Rectal smooth muscle tissue (tissue), 1 donor: ENCODE results near the gene MRPS27.

Experiments used
- H3K27ac ChIP-seq: one replicate; pipeline ENCODE4 v1.7.0; 2013; ENCODE audit warnings: low read depth, low read length, inconsistent platforms
- H3K27me3 ChIP-seq: one replicate; pipeline ENCODE4 v1.7.0; 2013; ENCODE audit warnings: low read length; ENCODE audit not compliant: control insufficient read depth, insufficient read depth
- H3K36me3 ChIP-seq: one replicate; pipeline ENCODE4 v1.7.0; 2013; ENCODE audit warnings: low read length; ENCODE audit not compliant: control insufficient read depth, insufficient read depth
- H3K4me1 ChIP-seq: one replicate; pipeline ENCODE4 v1.7.0; 2013; ENCODE audit warnings: low read length; ENCODE audit not compliant: control insufficient read depth, insufficient read depth
- H3K4me3 ChIP-seq: one replicate; pipeline ENCODE4 v1.7.0; 2013; ENCODE audit warnings: low read length
- H3K9ac ChIP-seq: one replicate; pipeline ENCODE4 v1.7.0; 2013; ENCODE audit warnings: low read length

MRPS27 gene

GRCh38 chr5:72209147-72210115, 110.6 kb downstream of the MRPS27 start:
- no peak overlapping the region for H3K27ac ChIP-seq
- H3K36me3 ChIP-seq, result no peaks in the 10 kb centered on the region
- H3K9ac ChIP-seq, result no peak overlapping the region
- no peaks in the 10 kb centered on the region for H3K27me3 ChIP-seq
- H3K4me1 ChIP-seq, result peaks cover 3% of the 10 kb centered on the region
- H3K4me3 ChIP-seq, result no peak overlapping the region

GRCh38 chr5:72208324-72208926, 111.6 kb downstream of the MRPS27 start:
- Histone ChIP-seq H3K4me1 (peaks cover 3% of the 10 kb centered on the region), H3K9ac (no peak overlapping the region), H3K27me3 (no peaks in the 10 kb centered on the region), H3K36me3 (peaks cover 2% of the 10 kb centered on the region), H3K4me3 (no peak overlapping the region), H3K27ac (no peak overlapping the region)

DNA sequence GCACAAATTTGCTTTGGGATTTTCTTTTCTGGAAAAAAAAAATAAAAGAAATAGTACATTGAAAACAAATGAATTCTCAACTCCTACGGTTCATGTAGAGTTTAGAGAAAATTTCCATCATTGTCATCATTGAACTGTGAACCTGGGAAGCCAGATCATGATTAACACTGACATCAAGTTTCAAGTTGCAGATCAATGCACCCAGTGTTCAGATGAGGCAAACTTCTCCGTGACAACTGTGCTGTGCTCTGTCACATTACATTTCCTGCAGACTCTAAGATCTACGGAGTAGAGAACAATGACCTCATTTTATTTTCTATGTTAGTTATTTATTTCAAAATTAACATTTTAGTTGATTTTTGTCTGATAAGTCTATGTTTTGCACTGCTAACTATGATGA, 113.0 kb downstream of the MRPS27 start:
- no peak overlapping the region for H3K27ac ChIP-seq
- no peaks in the 10 kb centered on the region for H3K27me3 ChIP-seq
- no peak overlapping the region for H3K9ac ChIP-seq
- H3K36me3 ChIP-seq, result peaks cover 2% of the 10 kb centered on the region
- peaks cover 3% of the 10 kb centered on the region for H3K4me1 ChIP-seq
- no peak overlapping the region for H3K4me3 ChIP-seq

GRCh38 chr5:72206160-72206559, 113.9 kb downstream of the MRPS27 start:
- peaks cover 2% of the 10 kb centered on the region for H3K36me3 ChIP-seq

GRCh38 chr5:72205431-72206009, 114.5 kb downstream of the MRPS27 start:
- H3K36me3 ChIP-seq, result peaks cover 2% of the 10 kb centered on the region
- H3K4me1 ChIP-seq, result no peaks in the 10 kb centered on the region
- no peak overlapping the region for H3K27ac ChIP-seq
- H3K27me3 ChIP-seq, result no peaks in the 10 kb centered on the region
- no peak overlapping the region for H3K4me3 ChIP-seq
- no peak overlapping the region for H3K9ac ChIP-seq

More at GRCh38 chr5:72206160-72206559, 113.9 kb downstream of the MRPS27 start:
- Histone ChIP-seq H3K4me1 (peaks cover 3% of the 10 kb centered on the region), H3K9ac (no peak overlapping the region), H3K27me3 (no peaks in the 10 kb centered on the region), H3K4me3 (no peak overlapping the region), H3K27ac (no peak overlapping the region)

- H3K27ac ChIP-seq, result no peak overlapping the region
- no peaks in the 10 kb centered on the region for H3K27me3 ChIP-seq
- no peak overlapping the region for H3K9ac ChIP-seq
- no peak overlapping the region for H3K4me3 ChIP-seq
- no peaks in the 10 kb centered on the region for H3K4me1 ChIP-seq
- peaks cover 2% of the 10 kb centered on the region for H3K36me3 ChIP-seq
These were observed 115.1 kb downstream of the MRPS27 start for GRCh38 chr5:72204946-72205345.

- no peak overlapping the region for H3K27ac ChIP-seq
- no peaks in the 10 kb centered on the region for H3K4me1 ChIP-seq
- H3K4me3 ChIP-seq, result no peak overlapping the region
- H3K27me3 ChIP-seq, result no peaks in the 10 kb centered on the region
- H3K9ac ChIP-seq, result no peak overlapping the region
- peaks cover 2% of the 10 kb centered on the region for H3K36me3 ChIP-seq
These were observed 116.7 kb downstream of the MRPS27 start for GRCh38 chr5:72203251-72203845.

GRCh38 chr5:72202331-72202825, 117.7 kb downstream of the MRPS27 start:
- Histone ChIP-seq H3K36me3 (peaks cover 2% of the 10 kb centered on the region), H3K4me3 (no peak overlapping the region), H3K9ac (no peak overlapping the region), H3K27me3 (no peaks in the 10 kb centered on the region), H3K4me1 (no peaks in the 10 kb centered on the region), H3K27ac (no peak overlapping the region)

DNA sequence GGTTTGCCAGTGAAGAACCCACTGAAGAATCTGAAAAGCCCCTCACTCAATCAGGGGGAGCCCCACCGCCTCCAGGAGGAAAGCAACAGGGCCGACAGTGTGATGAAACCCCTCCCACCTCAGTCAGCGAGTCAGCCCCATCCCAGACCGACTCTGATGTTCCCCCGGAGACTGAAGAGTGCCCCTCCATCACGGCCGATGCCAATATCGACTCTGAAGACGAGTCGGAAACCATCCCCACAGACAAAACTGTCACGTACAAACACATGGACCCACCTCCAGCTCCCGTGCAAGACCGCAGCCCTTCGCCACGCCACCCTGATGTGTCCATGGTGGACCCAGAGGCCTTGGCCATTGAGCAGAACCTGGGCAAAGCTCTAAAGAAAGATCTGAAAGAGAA, 120.4 kb downstream of the MRPS27 start:
- Histone ChIP-seq H3K27ac (no peak overlapping the region), H3K9ac (no peak overlapping the region), H3K36me3 (peaks cover 2% of the 10 kb centered on the region), H3K4me3 (no peak overlapping the region), H3K27me3 (no peaks in the 10 kb centered on the region), H3K4me1 (no peaks in the 10 kb centered on the region)

DNA sequence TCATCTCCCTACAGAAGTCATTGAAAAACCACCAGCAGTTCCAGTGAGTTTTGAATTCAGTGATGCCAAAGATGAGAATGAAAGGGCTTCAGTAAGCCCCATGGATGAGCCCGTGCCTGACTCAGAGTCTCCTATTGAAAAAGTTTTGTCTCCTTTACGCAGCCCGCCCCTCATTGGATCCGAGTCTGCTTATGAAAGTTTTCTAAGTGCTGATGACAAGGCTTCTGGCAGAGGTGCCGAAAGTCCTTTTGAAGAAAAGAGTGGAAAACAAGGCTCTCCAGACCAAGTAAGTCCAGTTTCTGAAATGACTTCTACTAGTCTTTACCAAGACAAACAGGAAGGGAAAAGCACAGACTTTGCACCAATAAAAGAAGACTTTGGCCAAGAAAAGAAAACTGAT, 122.6 kb downstream of the MRPS27 start:
- Histone ChIP-seq H3K27ac (no peak overlapping the region), H3K4me3 (no peak overlapping the region), H3K36me3 (no peaks in the 10 kb centered on the region), H3K9ac (no peak overlapping the region), H3K4me1 (no peaks in the 10 kb centered on the region), H3K27me3 (no peaks in the 10 kb centered on the region)

DNA sequence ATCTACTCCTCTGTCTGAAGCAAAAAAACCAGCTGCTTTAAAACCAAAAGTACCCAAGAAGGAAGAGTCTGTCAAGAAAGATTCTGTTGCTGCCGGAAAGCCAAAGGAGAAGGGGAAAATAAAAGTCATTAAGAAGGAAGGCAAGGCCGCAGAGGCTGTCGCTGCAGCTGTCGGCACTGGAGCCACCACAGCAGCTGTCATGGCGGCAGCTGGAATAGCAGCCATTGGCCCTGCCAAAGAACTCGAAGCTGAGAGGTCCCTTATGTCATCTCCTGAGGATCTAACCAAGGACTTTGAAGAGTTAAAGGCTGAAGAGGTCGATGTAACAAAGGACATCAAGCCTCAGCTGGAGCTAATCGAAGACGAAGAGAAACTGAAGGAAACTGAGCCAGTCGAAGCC, 124.5 kb downstream of the MRPS27 start:
- H3K27ac ChIP-seq, result no peak overlapping the region
- no peak overlapping the region for H3K9ac ChIP-seq
- no peaks in the 10 kb centered on the region for H3K36me3 ChIP-seq
- H3K4me1 ChIP-seq, result peaks cover 2% of the 10 kb centered on the region
- H3K4me3 ChIP-seq, result no peak overlapping the region
- H3K27me3 ChIP-seq, result no peaks in the 10 kb centered on the region

DNA sequence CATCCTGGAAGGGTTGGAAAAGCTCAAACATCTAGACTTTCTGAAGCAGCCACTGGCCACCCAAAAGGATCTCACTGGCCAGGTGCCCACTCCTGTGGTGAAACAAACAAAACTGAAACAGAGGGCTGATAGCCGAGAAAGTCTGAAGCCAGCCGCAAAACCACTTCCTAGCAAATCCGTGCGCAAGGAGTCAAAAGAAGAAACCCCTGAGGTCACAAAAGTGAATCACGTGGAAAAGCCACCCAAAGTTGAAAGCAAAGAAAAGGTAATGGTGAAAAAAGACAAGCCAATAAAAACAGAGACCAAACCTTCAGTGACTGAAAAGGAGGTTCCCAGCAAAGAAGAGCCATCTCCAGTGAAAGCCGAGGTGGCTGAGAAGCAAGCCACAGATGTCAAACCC, 125.2 kb downstream of the MRPS27 start:
- Histone ChIP-seq H3K9ac (no peak overlapping the region), H3K27ac (no peak overlapping the region), H3K4me3 (no peak overlapping the region), H3K4me1 (peaks cover 2% of the 10 kb centered on the region), H3K27me3 (no peaks in the 10 kb centered on the region), H3K36me3 (no peaks in the 10 kb centered on the region)
